ENCODE data around the gene GDAP2. TPM values are rescaled to one million over a fixed set of nuclear protein-coding genes. Genes with fewer than 3 reads are reported as not detected.
A peak's percentile ranks its signal among the peaks of the same experiment; 100 is the strongest.

GDAP2 gene
- total RNA-seq, 1 donor from 2014 or later, result 31.6 TPM

GRCh38 chr1:117879284-117879683, 50.1 kb downstream of the GDAP2 start:
- Histone ChIP-seq H3K4me3 (ENCODE audit: insufficient read depth, low read depth, low read length) (no peak overlapping the region), H3K4me1 (ENCODE audit: insufficient read depth, low read length) (no peaks in the 10 kb centered on the region), H3K9ac (ENCODE audit: low read length) (no peak overlapping the region), H3K27ac (ENCODE audit: low read depth, low read length) (no peak overlapping the region), H3K4me2 (ENCODE audit: low read length) (no peak overlapping the region), H3K79me2 (ENCODE audit: insufficient read depth, low read length) (no peaks in the 10 kb centered on the region), H3K27me3 (ENCODE audit: insufficient read depth, low read length) (no peaks in the 10 kb centered on the region), H4K20me1 (ENCODE audit: insufficient read depth, low read length) (no peaks in the 10 kb centered on the region), H3K36me3 (ENCODE audit: insufficient read depth, low read length) (peaks cover 5% of the 10 kb centered on the region), H2AFZ (ENCODE audit: low read depth, low read length) (no peak overlapping the region), H3K9me3 (ENCODE audit: insufficient read depth, low read depth, low read length) (peaks cover 3% of the 10 kb centered on the region)
- DNase-seq (ENCODE audit: low read depth) (no peak), FAIRE-seq (no peak)
- TF ChIP-seq EZH2 (IDR thresholded peaks at IDR 0.05; ENCODE audit: insufficient read depth, low read length), result no peak
- TF ChIP-seq CTCF (IDR thresholded peaks at IDR 0.05; ENCODE audit: insufficient read depth, low read depth, low read length), result no peak
- H3K36me3 Mint-ChIP-seq (ENCODE audit: low read depth, unreplicated experiment), result peaks cover 26% of the 10 kb centered on the region
- peaks cover 2% of the 10 kb centered on the region for H3K9me3 Mint-ChIP-seq (ENCODE audit: unreplicated experiment)
- H3K27me3 Mint-ChIP-seq (ENCODE audit: low read depth, unreplicated experiment), result no peaks in the 10 kb centered on the region
- H3K4me3 Mint-ChIP-seq (ENCODE audit: unreplicated experiment), result no peak overlapping the region
- no peak overlapping the region for H3K27ac Mint-ChIP-seq (ENCODE audit: unreplicated experiment)
- no peaks in the 10 kb centered on the region for H3K4me1 Mint-ChIP-seq (ENCODE audit: low read depth, unreplicated experiment)

GRCh38 chr1:117877823-117878222, 51.6 kb downstream of the GDAP2 start:
- no peak for DNase-seq (ENCODE audit: low read depth)
- H3K4me1 Mint-ChIP-seq (ENCODE audit: low read depth, unreplicated experiment), result no peaks in the 10 kb centered on the region
- Histone ChIP-seq H3K27ac (ENCODE audit: low read depth, low read length) (no peak overlapping the region), H3K4me3 (ENCODE audit: insufficient read depth, low read depth, low read length) (no peak overlapping the region), H4K20me1 (ENCODE audit: insufficient read depth, low read length) (no peaks in the 10 kb centered on the region), H3K9me3 (ENCODE audit: insufficient read depth, low read depth, low read length) (peaks cover 3% of the 10 kb centered on the region), H3K79me2 (ENCODE audit: insufficient read depth, low read length) (no peaks in the 10 kb centered on the region), H2AFZ (ENCODE audit: low read depth, low read length) (no peak overlapping the region), H3K36me3 (ENCODE audit: insufficient read depth, low read length) (peaks cover 6% of the 10 kb centered on the region), H3K4me1 (ENCODE audit: insufficient read depth, low read length) (no peaks in the 10 kb centered on the region), H3K27me3 (ENCODE audit: insufficient read depth, low read length) (no peaks in the 10 kb centered on the region), H3K4me2 (ENCODE audit: low read length) (no peak overlapping the region), H3K9ac (ENCODE audit: low read length) (no peak overlapping the region)
- peaks cover 8% of the 10 kb centered on the region for H3K9me3 Mint-ChIP-seq (ENCODE audit: unreplicated experiment)
- no peaks in the 10 kb centered on the region for H3K27me3 Mint-ChIP-seq (ENCODE audit: low read depth, unreplicated experiment)
- no peak for FAIRE-seq
- no peak for TF ChIP-seq EZH2 (IDR thresholded peaks at IDR 0.05; ENCODE audit: insufficient read depth, low read length)
- no peak for TF ChIP-seq CTCF (IDR thresholded peaks at IDR 0.05; ENCODE audit: insufficient read depth, low read depth, low read length)
- H3K36me3 Mint-ChIP-seq (ENCODE audit: low read depth, unreplicated experiment), result peaks cover 39% of the 10 kb centered on the region
- no peak overlapping the region for H3K27ac Mint-ChIP-seq (ENCODE audit: unreplicated experiment)
- H3K4me3 Mint-ChIP-seq (ENCODE audit: unreplicated experiment), result no peak overlapping the region

DNA sequence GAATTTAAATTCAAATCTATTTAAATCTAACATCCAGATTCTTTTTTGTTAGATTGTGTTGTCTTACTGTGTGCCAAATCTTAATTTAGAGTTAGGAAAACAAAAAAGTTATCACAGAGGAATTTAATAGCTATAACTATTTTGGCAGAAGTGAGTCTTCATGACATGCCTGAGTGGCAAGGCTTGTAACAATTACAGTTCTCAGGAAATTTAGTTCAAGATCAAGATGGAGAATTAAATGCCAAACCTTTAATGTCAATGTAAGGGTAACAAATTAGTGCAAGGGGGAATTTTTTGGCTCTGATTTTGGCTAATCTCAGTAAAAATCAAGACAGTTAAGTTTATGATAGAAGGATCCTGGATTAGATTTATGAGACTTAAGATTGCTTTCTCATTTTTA, 58.4 kb downstream of the GDAP2 start:
- no peak overlapping the region for H3K4me2 ChIP-seq (ENCODE audit: low read length)
- no peaks in the 10 kb centered on the region for H3K27me3 ChIP-seq (ENCODE audit: insufficient read depth, low read length)
- H3K27me3 Mint-ChIP-seq (ENCODE audit: low read depth, unreplicated experiment), result no peaks in the 10 kb centered on the region
- H3K9me3 ChIP-seq (ENCODE audit: insufficient read depth, low read depth, low read length), result peaks cover 3% of the 10 kb centered on the region
- H3K4me1 Mint-ChIP-seq (ENCODE audit: low read depth, unreplicated experiment), result no peaks in the 10 kb centered on the region
- TF ChIP-seq EZH2 (IDR thresholded peaks at IDR 0.05; ENCODE audit: insufficient read depth, low read length) (no peak), CTCF (IDR thresholded peaks at IDR 0.05; ENCODE audit: insufficient read depth, low read depth, low read length) (no peak)
- H3K4me3 ChIP-seq (ENCODE audit: insufficient read depth, low read depth, low read length), result no peak overlapping the region
- no peak overlapping the region for H3K4me3 Mint-ChIP-seq (ENCODE audit: unreplicated experiment)
- H3K4me1 ChIP-seq (ENCODE audit: insufficient read depth, low read length), result no peaks in the 10 kb centered on the region
- no peaks in the 10 kb centered on the region for H3K79me2 ChIP-seq (ENCODE audit: insufficient read depth, low read length)
- no peak overlapping the region for H2AFZ ChIP-seq (ENCODE audit: low read depth, low read length)
- H3K9me3 Mint-ChIP-seq (ENCODE audit: unreplicated experiment), result peaks cover 13% of the 10 kb centered on the region
- H3K36me3 Mint-ChIP-seq (ENCODE audit: low read depth, unreplicated experiment), result peaks cover 49% of the 10 kb centered on the region
- peaks cover 22% of the 10 kb centered on the region for H3K36me3 ChIP-seq (ENCODE audit: insufficient read depth, low read length)
- no peaks in the 10 kb centered on the region for H4K20me1 ChIP-seq (ENCODE audit: insufficient read depth, low read length)
- DNase-seq (ENCODE audit: low read depth), result no peak
- FAIRE-seq, result peak; percentile 47
- no peak overlapping the region for H3K27ac Mint-ChIP-seq (ENCODE audit: unreplicated experiment)
- no peak overlapping the region for H3K9ac ChIP-seq (ENCODE audit: low read length)
- H3K27ac ChIP-seq (ENCODE audit: low read depth, low read length), result no peak overlapping the region

All from astrocyte (in vitro differentiated cells and primary cell).